Raji (cell line): ENCODE measurements around the gene MAGI3.

Source experiments
- POLR2A ChIP-seq: IDR thresholded peaks from 2 replicates; pipeline ENCODE4 v1.6.1; 2011; ENCODE audit warnings: low read depth, low read length, control low read depth; ENCODE audit not compliant: insufficient read depth

MAGI3 gene

DNA sequence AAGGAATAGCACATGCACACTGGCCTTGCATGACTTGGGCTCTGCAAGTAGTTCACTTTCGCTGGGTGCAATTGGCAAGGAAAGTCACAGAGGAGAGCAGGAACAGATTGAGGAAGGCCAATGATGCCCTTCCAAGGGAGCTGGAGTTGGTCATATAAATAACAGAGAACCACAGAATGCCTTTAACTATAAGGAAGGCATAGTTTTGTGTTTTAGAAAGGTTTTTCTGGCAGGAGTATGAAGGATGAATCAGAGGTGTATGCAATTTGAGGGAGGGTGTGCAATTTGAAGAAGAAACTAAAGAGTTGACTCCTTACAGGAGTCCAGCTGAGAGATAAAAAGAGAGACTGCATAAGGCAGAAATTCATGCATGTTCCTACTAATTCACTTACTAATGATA lies 256.8 kb downstream of the MAGI3 start:
- TF ChIP-seq POLR2A: no peak

GRCh38 chr1:113648478-113648877 lies 258.2 kb downstream of the MAGI3 start:
- no peak for TF ChIP-seq POLR2A

GRCh38 chr1:113652771-113653170 lies 262.5 kb downstream of the MAGI3 start:
- no peak for TF ChIP-seq POLR2A

DNA sequence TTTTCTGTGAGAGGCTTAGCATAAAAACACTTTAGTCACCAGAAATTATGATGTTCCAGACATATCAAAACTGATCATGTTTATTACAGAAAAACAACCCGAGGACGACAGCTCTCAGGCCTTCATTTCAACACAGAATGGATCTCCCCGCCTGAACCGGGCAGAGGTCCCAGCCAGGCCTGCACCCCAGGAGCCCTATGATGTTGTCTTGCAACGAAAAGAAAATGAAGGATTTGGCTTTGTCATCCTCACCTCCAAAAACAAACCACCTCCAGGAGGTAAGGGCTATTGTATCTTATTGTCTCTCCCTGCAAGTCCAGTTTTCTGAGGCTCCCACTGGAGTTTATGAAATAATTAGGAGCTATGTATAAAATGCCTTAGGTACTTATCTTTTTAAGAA lies 263.4 kb downstream of the MAGI3 start:
- no peak for TF ChIP-seq POLR2A

GRCh38 chr1:113654883-113655282 lies 264.6 kb downstream of the MAGI3 start:
- TF ChIP-seq POLR2A: no peak

- TF ChIP-seq POLR2A: no peak
Observed at GRCh38 chr1:113657126-113657525, 266.8 kb downstream of the MAGI3 start.

- TF ChIP-seq POLR2A: no peak
Observed at GRCh38 chr1:113657556-113658063, 267.3 kb downstream of the MAGI3 start.

DNA sequence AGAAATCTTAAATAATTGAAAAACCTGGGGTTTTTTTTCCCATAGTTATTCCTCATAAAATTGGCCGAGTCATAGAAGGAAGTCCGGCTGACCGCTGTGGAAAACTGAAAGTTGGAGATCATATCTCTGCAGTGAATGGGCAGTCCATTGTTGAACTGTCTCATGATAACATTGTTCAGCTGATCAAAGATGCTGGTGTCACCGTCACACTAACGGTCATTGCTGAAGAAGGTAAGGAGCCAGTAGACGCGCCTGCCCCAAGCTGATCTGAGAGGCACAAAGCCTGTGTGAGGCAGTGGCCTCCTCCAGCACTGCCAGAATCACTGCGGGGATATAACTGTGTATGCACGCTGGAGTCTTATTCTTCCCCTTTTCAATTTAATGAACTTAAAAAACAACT lies 268.7 kb downstream of the MAGI3 start:
- no peak for TF ChIP-seq POLR2A

DNA sequence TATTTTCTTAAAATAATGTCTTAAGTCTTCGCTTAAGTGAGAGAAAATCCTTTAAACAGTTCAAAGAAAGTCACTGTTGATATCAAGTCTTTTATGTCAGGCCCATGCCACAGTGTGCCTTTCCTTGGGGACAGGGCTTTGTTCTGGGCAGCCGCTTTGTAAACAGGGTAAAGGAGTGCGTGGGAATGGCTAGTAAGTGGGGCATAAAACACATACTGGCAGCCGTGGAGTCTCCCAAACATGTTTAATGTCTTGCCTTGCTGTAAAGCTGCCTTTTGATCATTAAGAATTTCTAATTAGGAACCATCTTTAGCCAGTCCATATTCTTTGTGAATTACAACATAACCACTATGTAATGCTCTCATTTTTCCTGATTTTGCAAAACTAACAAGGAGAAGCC lies 269.2 kb downstream of the MAGI3 start:
- TF ChIP-seq POLR2A: no peak

GRCh38 chr1:113660088-113660487 lies 269.8 kb downstream of the MAGI3 start:
- TF ChIP-seq POLR2A: no peak

GRCh38 chr1:113662101-113662500 lies 271.8 kb downstream of the MAGI3 start:
- no peak for TF ChIP-seq POLR2A

DNA sequence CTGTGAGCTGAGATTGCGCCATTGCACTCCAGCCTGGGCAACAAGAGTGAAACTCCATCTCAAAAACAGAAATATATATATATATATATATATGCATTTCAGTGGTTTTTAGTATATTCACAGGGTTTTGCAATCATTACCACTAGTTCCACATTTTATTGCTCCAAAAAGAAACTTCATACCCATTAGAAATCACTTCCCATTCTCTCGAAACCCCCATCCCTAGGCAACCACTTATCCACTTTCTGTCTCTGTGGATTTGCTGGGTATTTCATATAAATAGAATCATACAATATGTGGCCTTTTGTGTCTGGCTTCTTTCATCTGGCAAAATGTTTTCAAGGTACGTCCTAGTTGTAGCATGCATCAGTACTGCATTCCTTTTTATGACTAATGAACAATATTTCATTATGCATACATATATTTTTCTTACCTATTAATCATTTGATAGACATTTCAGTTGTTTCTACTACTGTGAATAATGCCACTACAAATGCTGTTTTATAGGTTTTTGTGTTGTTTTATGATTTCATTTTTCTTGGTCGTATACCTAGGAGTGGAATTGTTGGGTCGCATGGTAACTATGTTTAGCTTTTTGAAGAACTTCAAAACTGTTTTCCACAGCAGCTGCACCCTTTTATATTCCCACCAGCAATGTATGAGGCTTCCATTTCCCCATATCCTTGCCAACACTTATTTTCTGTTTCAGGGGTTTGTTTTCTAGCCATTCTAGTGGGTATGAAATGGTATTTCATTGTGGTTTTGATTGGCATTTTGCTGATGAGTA lies 273.0 kb downstream of the MAGI3 start:
- no peak for TF ChIP-seq POLR2A

GRCh38 chr1:113665071-113665470 lies 274.8 kb downstream of the MAGI3 start:
- TF ChIP-seq POLR2A: no peak

DNA sequence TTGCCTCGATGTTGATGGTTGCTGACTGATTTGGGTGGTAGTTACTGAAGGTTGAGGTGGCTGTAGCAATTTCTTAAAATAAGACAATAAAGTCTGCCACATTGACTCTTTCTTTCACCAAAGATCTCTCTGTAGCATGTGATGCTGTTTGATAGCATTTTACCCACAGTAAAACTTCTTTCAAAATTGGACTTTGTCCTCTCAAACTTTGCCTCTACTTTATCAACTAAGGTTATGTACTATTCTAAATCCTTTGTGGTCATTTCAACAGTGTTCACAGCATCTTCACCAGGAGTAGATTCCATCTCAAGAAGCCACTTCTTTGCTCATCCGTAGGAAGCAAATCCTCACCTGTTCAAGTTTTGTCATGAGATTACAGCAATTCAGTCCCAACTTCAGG lies 275.8 kb downstream of the MAGI3 start:
- no peak for TF ChIP-seq POLR2A

GRCh38 chr1:113669988-113670387 lies 279.7 kb downstream of the MAGI3 start:
- TF ChIP-seq POLR2A: no peak

GRCh38 chr1:113670650-113671049 lies 280.3 kb downstream of the MAGI3 start:
- TF ChIP-seq POLR2A: no peak

- TF ChIP-seq POLR2A: no peak
Observed at GRCh38 chr1:113672491-113672890, 282.2 kb downstream of the MAGI3 start.
